ENCODE measurements around the gene MROH2B.
"Not testable (repeated sequence)": the region's sequence is repeated elsewhere in the genome, so short reads cannot be mapped to it uniquely, and the experiment has no call there.

MROH2B gene

DNA sequence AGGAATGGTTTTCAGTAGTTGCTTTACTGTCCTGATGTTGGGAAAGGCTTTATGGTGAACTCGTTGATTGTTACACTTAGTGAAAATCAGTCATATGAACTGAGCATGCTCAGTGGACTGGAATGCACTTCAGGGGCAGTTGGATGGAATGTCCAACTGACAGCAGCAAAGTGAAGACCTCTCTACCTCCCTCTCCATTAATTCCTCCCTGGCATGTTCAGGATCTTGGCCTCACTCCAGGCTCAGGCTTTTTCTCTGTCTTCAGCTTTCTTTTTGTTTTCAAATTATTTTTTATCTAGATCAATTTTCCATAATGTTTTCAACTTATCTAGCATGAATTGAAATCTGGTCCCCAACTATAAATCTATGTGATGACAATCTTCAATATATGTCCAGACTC, at the start of gene MROH2B:
MROH2B (minus strand) TSS at position 101 of the 400 bp plus-strand sequence. CDS start 490 bp downstream, outside the sequence.
- no peak for DNase-seq

DNA sequence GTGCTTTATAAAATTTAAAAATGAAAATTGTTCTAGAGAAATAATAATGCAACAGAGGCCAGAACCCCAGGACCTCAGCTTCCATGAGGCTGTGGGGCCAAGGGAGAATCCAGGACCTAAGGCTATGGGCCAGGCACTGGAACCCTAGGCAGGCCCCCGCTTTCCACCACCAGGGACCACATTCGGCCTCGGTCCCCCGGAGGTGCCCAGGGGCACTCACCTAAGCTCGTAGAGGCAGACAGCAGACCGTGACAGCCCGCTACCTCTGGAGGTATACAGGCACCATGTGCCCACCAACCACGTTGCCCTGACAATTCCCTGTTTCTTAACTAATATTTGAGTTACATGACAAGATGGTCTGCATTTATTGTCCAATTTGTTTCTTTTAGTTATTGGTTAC, 49.5 kb upstream of the MROH2B start:
- DNase-seq = no peak

DNA sequence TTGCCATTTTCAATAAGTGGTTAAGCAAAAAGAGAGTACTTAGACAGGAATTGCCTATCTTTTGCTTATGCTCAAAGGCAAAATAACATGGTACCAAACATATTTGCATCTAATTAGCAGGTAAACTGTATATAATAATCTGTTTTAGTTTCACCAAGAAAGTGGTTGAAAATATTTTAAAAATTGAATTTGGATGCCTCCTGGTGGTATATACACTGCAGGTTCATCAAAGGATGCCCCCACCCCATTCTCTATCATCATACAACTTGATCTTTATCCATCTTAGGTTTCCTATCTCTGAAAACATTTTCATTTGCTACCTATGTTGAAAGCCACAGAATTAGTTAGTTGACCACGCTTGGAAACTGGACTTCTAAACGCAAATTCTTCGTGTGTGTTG, 47.0 kb upstream of the MROH2B start:
- DNase-seq = no peak

DNA sequence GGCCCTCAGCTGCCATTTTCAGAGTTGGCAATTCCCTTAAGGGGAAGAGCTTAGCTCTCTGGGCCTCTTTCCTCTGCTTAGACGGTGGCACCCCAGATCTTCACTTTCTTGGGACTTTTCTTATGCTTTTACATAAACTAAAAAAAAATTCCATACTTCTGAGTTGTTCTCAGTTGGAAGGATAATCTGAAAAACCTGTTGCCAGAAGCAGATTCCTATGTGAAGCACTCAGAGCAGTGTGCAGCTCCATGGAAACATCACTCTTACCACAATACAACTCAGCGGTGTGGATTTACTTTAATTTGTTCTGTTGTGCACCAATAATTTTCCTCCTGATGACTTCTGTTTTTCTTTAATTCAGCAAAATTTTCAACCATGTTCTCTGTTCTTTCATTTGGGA, 44.1 kb upstream of the MROH2B start:
- no peak for DNase-seq

DNA sequence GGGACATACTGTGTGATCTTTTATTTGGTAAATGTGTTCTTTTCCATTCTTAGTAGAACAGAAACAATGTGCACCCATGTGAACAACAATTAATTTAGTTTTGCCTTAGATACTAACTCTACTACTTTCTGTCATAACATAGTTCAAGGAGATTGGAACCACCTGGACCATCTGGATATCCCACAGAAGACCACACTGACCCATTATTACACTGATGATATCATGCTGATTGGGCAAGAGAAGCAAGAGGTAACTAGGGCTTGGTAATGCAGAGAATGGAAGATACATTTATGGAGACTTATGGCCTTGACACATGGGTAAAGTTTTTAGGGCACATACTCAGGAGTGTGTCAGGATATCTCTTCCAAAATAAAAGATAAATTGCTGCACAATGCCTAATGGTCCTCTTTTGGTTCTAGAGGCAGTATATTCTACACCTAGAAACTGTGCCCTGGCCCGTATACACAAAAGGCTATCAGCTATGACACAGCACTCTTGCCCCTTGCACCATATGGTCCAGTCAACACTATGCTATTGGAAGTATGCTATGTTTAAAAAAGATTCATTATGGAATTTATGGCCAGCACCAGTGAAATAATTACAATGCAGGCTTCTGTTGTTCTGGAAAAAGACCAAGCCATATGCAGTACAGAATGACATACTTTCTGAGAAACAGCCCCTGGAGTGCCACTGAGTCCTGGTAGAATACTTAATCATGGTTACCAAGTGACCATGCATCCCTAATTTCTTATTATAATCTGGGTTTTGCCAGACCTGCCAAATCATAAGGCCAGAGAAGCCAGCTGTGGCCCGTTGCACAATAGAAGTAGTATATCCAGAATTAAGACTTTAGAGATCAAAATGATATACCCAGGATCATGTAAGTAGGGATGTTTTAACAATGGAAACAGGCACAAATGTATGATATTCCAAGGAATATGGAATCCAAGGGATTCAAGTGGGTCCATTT, 41.6 kb upstream of the MROH2B start:
- no peak for DNase-seq

DNA sequence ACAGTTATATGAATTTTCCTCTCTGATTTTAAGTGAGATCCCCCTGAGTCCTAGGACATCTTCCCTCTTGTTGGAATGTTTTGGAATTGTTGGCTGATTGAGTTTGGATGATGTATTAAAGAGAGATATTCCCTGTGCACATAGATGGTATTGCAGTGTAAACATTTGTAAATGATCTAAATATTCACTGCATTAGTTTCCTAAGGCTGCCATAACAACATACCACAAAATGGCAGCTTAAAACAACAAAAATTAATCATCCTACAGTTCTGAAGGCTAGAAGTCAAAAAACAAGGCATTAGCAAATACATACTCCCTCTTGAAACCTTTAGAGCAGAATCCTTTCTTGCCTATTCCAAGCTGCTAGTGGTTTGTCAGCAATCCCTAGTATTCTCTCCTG, 38.0 kb upstream of the MROH2B start:
- DNase-seq = no peak

DNA sequence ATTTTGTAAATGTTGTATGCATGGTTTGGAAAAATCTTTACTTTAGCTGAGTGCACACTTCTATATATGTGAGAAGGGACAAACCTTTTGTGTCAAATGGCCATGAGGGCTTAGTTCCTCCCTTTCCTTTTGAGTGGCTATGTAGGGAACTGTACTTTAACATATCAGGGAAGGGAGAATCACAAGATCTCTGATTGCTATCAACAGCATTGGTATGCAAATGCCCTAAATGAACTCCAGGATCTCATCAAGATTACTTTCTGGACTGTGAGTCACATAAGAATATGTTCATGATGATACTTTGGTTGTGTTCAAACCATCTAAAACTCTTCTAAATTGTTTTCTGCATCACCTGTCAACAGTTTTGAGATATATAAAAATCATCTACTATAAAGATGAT, 31.2 kb upstream of the MROH2B start:
- no peak for DNase-seq

DNA sequence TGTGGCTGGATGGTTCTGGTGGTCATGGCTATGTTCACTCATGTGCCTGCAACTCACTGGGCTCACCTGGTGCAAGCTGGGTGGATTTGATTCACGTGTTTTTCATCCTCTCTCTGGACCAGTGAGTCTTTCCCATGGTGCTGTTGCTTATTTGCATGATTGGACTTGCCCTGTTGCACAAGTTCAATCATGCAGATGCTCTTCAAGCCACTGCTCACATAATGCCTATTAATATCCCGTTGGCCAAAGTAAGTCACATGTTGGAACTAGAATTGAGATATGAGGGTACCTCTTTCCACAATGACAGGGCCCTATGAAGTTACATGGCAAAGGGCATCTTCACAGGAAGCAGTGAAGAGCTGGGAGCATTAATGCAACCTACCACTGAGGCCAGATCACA, 26.5 kb upstream of the MROH2B start:
- DNase-seq = no peak

DNA sequence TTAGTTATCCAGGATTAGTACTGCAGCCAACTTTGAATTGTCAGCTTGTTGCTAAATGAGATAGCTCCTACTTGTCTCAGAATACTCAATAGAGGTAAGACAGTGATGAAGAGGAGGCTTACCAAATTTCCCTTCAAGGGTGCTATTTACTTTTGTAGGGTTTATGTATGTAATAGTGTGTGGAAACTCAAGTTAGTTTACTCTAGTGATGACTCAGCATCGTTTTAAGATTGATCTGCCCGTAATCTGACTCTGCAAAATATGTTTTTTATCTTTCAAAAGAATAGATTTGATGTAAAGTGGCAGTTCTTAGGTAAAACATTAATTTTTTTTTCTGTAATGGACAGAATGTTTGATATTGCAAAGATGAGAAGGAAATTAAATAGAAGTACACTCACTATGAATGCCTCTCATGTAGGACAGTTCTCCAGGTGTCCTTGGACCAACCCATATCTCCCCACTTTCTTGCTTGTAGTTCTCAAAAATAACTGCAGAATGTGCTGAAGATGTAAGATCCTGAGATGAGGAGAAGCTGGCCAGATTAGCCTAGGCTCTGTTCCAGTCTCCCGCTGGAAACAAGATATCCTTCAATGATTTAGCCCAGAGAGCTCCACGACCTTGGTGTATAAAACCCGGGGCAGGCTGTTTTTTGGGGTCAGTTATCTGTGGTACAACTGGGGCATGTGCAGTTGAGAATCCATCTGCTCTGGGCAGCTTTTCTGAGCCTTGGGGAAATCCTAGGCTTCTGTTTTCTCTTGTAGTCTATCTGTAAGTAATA, 24.4 kb upstream of the MROH2B start:
- DNase-seq = no peak

DNA sequence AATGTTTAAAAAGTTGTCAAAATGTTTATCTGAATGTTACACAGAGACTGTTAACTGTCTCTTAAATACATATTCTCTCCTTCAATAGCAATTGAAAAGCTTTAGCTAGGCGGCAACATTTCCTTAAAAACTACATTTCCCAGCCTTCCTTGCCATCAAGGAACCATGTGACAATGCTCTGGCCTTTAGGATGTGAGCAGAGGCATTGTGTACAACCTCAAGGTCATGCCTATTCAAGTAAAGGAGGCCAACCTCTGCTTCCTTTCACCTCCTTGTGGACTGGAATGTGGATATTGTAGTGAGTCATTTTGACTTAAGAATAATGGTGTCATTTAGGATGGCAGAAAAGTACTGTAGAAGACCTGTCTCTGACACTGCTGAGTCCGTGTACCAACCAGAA, 23.7 kb upstream of the MROH2B start:
- DNase-seq = no peak

DNA sequence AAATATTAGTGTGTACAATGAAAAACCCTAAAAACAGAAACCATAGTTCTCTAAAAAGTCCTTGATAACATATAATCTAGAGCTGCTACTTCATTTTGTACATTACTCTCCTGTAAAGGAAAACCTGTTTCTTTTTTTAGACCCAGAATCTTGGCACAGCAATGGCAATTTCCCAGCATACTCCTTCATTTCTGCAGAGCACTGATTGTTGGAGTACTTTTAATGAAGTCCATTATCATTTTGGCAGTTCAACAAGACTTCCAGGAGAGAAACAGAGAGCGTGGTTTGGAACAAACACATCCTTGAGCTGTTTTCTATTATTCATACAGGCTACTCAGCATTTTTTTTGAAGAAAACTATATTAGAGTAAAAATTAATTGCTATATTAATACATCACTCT, 22.7 kb upstream of the MROH2B start:
- no peak for DNase-seq

DNA sequence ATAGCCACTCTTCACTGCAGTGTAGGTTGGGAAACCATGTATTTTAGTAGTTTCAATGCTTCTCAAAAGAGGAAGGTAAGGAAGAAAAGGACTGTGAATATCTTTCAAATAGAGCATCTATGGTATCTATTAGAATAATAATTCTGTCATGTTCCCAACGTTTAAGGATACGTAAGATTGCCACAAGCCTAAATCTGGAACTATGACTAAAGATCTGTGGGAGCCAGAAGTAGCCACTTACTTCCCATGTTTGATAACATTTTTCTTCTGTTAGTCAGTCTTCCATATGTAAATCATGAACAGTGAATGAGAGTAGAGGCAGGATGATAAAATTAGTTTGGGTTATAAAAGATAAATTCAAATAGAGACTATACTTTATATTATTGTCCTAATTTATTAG, 16.3 kb upstream of the MROH2B start:
- no peak for DNase-seq

DNA sequence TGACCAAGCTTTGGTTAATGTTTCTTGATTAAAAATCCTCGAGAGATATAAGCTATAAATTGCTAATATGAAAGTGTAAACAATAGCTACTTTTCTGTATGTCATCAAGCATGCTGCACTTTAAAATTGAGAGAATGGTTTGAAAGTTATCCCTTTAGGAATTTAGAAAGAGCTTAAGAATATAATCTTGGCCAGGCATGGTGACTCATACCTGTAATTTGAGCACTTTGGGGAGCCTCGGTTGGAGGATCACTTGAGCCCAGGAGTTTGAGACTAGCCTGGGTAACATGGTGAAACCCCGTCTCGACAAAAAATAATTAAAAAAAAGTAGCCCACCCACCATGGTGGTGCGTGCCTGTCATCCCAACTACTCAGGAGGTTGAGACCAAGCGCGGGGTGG, 12.2 kb upstream of the MROH2B start:
- no peak for DNase-seq

DNA sequence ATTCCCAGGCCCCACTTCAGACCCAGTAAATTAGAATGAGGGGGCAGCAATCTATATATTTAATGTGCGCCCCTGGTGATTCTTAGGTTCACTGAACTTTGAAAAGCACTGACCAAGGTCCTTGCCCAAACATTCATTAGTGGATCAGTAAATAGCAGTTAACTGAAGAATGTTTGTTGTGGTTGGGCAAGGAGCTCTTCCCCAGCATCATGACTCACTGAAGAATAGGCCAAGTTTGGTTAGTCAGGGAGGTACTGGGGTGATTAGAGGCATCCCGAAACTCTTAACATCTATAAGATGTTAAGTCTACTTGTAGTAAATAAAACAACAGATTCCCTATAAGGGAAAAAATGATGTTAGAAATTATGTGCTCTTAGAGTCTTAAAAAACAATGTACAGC, 833 bp upstream of the MROH2B start:
- DNase-seq = no peak

DNA sequence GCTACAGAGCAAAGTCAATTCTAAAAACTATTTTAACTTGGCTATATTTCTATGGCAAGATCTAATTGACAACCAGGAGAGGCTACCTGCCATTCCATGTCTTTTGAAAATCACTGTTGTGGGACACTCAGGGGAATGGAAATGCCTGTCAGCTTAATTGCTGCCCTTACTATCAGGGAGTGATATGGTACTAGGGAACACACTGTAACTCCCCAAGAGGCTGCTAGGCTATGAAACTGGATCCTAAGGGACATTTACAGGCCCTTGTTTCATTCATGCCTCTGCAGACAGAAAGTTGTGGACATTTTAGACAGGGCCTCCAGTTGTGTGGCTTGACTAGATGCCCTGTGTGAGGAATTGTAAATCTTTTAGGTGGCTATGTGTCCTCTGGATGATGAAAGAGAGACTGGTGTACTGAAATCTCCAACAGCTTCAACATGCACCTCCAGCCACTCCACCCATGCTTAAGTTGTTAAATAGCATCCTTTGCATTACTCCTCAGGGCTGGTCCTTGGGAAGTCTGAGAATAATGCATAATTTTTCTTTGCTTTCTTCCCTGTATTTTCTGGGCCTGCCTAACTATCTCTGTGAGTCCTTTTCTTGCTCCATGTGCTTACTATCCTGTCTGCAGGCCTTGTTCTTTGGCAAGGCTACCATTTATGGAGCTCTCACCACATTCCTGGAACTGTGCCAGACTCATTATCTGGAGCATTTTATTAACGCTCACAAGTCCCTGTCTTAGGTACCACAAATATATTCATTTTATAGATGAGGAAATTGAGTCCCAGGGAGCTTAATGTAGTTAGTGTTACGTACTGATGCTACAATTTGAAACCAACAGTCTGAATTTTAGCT, 3.2 kb downstream of the MROH2B start:
- DNase-seq = no peak

DNA sequence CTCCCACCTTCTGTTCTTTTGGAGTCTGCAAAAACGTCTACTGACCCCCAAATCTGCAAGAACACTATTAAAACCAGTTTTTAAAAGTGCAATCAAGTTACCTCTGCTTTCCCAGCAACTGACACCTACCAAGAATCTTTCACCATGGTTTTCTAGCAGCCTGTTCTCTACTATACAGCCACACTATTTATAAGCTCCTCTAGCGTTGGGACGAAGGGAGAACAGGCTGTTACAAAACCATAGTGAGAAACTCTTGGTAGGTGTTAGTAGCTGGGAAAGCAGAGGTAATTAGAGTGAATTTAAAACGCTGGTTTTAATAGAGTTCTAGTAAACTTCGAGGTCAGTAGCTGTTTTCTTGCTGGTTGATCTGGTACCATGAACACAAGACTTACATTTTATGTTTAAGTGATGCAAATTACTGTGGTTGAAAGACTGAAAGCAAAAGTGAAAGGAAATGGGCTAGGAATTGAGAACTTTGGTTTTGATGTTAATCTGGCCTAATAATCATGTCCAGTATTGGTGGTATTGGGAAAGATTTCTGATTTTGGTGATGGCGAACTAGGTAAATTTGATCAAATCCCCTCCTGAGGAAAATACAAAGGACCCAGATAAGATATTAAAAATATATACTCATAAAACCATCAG, 5.3 kb downstream of the MROH2B start:
- DNase-seq = no peak

DNA sequence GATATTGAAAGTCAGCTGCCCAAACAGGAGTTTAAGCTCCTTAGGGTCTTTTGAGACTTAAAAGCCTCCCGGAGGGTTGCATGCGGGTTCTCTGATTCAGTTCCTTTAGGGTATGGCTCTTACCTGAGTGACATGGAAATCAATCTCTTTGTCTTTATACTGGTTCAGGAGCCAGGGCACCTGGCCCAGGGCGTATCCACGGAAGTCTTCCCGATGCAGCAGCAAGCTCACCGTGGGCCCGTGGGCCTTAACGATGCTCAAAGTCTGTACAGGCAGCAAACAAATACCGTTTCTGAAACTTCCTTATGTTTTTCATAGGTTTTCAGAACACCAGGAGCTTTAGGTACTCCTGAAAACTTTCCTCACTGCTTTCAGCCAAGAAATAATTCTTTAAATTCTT, 13.2 kb downstream of the MROH2B start:
- no peak for DNase-seq

DNA sequence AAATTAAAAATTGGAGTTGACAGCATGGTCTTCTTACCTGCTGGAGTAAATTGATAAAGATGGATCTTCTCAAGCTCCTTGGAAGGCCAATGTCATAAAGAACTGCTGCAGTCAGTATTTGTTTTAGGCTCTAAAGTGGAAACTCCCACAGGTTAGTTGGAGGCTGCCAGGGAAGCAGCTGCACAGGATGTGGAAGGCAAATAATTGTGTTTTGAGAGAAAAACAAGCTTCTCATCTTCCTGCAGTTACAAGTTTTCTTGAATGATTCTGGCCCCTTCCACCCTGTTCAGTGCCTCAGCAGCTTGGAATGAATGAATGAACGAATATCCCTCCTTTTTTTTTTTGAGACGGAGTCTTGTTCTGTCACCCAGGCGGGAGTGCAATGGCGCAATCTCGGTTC, 13.9 kb downstream of the MROH2B start:
- no peak for DNase-seq

DNA sequence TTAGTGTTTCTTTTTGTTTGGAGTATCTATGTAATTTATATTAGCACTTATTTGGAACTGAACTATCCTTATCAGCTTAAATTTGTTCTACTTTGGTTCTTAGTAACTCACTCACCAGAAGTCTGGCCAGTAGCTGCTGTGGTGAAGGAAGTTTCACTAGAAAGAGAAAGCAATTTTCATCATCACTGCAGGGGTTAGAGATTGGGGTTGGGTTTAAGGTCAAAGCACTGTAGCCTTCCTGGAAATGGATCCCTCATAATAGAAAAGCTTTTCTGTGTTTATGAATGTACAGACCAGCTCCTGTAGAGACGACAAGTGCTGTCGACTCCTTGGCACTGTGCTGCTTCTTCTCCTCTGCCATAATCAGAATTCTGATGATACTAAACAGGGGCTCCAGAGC, 22.2 kb downstream of the MROH2B start:
- DNase-seq = no peak

DNA sequence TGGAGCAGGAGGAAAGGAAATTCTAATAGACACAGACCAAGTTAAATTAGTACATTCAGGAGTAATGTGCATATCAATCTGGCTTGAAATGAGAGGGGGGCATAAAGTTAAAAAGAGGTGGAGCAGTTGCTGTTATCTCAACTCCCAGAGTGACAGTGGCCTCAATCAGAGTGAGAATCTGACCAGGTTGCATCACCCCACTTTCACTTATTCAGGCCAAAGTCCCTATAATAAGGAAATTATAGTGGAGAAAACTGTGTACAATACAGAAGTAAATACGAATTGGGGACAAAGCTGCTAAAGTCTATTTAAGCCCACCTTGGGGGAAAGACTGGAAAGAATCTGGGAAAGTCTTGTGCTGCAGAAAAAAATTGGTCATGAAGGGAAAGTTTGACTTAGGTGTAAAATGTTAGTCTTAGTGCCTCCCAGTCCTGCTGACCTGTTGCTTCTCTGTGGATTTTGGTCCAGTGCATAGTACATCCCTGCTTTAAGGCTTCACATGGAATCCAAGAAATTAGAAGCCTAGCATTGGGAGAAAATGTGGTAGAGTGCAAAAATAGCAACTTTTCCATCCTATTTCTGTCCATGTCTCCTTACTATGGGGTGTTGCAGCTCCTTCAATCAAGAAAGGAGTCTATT, 27.9 kb downstream of the MROH2B start:
- DNase-seq = no peak

DNA sequence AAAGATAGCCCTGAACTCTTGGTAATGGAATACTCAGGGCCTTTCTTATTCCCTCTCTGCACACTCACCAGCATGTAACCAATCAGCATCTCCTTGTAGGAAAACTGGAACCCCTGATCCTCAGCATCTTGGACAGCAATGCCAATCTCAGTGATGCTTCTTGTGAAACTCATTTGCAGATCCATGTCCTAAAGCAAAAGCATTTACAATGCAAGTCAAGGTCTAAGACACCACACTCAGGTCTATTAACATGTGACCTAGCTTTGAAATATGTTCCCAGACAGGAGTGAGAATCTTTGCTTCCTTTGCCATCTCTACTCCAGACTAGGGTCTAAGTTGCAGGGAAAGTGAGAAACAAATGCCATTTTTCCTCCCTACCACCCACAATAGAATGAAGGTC, 38.2 kb downstream of the MROH2B start:
- DNase-seq = no peak

DNA sequence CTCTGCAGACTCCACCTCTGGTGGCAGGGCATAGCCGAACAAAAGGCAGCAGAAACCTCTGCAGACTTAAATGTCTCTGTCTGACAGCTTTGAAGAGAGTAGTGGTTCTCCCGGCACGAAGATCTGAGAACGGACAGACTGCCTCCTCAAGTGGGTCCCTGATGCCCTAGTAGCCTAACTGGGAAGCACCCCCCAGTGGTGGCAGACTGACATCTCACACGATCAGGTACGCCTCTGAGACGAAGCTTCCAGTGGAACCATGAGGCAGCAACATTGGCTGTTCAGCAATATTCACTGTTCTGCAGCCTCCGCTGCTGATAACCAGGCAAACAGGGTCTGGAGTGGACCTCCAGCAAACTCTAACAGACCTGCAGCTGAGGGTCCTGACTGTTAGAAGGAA, 48.5 kb downstream of the MROH2B start:
- DNase-seq = not testable (repeated sequence)
